NT2/D1 (cell line): ENCODE results near the gene GMDS.

Source experiments
- DNase-seq: peaks from one replicate; pipeline ENCODE4 v3.0.0-alpha.2; 2011; ENCODE audit warnings: low read depth, low spot score
- H3K27me3 ChIP-seq: 2 replicates; pipeline ENCODE4 v1.6.0; 2011; ENCODE audit warnings: mild to moderate bottlenecking; ENCODE audit not compliant: insufficient read length, insufficient read depth
- H3K36me3 ChIP-seq: 2 replicates; pipeline ENCODE4 v1.6.1; 2011; ENCODE audit warnings: mild to moderate bottlenecking, low read length, mixed read lengths; ENCODE audit not compliant: insufficient read depth, insufficient read length
- H3K4me1 ChIP-seq: 2 replicates; pipeline ENCODE4 v1.5.1; 2011; ENCODE audit not compliant: insufficient read depth, insufficient read length
- H3K4me3 ChIP-seq: 2 replicates; pipeline ENCODE4 v1.5.1; 2011; ENCODE audit warnings: low read depth; ENCODE audit not compliant: insufficient read length
- H3K9ac ChIP-seq: 2 replicates; pipeline ENCODE4 v1.6.0; 2011; ENCODE audit warnings: low read depth; ENCODE audit not compliant: insufficient read length
- H3K9me3 ChIP-seq: 2 replicates; pipeline ENCODE4 v1.5.1; 2011; ENCODE audit warnings: mild to moderate bottlenecking, low read length; ENCODE audit not compliant: insufficient read depth
- SUZ12 ChIP-seq: IDR thresholded peaks from 2 replicates; pipeline ENCODE4 v1.6.1; 2011; ENCODE audit not compliant: insufficient read length, insufficient read depth; ENCODE audit errors: extremely low read depth
- YY1 ChIP-seq: IDR thresholded peaks from 2 replicates; pipeline ENCODE4 v1.6.1; 2011; ENCODE audit not compliant: insufficient read length, insufficient read depth
- ZNF274 ChIP-seq: IDR thresholded peaks from 2 replicates; pipeline ENCODE4 v1.6.1; 2011; ENCODE audit warnings: mild to moderate bottlenecking, low read depth, low read length

Gene GMDS

GRCh38 chr6:1708820-1709219 lies 536.6 kb downstream of the GMDS start:
- TF ChIP-seq ZNF274 (no peak), YY1 (no peak), SUZ12 (no peak)
- Histone ChIP-seq H3K4me1 (no peaks in the 10 kb centered on the region), H3K4me3 (no peak overlapping the region), H3K27me3 (no peaks in the 10 kb centered on the region), H3K36me3 (no peaks in the 10 kb centered on the region), H3K9ac (no peak overlapping the region), H3K9me3 (no peaks in the 10 kb centered on the region)
- no peak for DNase-seq

GRCh38 chr6:1708122-1708521 lies 537.3 kb downstream of the GMDS start:
- Histone ChIP-seq H3K4me1 (no peaks in the 10 kb centered on the region), H3K36me3 (no peaks in the 10 kb centered on the region), H3K9me3 (no peaks in the 10 kb centered on the region), H3K9ac (no peak overlapping the region), H3K4me3 (no peak overlapping the region), H3K27me3 (no peaks in the 10 kb centered on the region)
- no peak for DNase-seq
- TF ChIP-seq SUZ12, result no peak

- H3K27me3 ChIP-seq, result no peaks in the 10 kb centered on the region
- no peak overlapping the region for H3K4me3 ChIP-seq
- DNase-seq, result no peak
- no peak for TF ChIP-seq ZNF274
- no peaks in the 10 kb centered on the region for H3K9me3 ChIP-seq
- H3K9ac ChIP-seq, result no peak overlapping the region
- no peaks in the 10 kb centered on the region for H3K36me3 ChIP-seq
- H3K4me1 ChIP-seq, result peaks cover 3% of the 10 kb centered on the region
Measured at GRCh38 chr6:1705630-1706029, 539.8 kb downstream of the GMDS start.

- no peak for TF ChIP-seq YY1
- TF ChIP-seq ZNF274, result no peak
- no peak for TF ChIP-seq SUZ12
- no peak for DNase-seq
Measured at GRCh38 chr6:1705183-1705582, 540.2 kb downstream of the GMDS start.

GRCh38 chr6:1704711-1705110 lies 540.7 kb downstream of the GMDS start:
- Histone ChIP-seq H3K4me1 (peaks cover 3% of the 10 kb centered on the region), H3K27me3 (no peaks in the 10 kb centered on the region), H3K9ac (no peak overlapping the region), H3K36me3 (no peaks in the 10 kb centered on the region), H3K9me3 (no peaks in the 10 kb centered on the region), H3K4me3 (no peak overlapping the region)
- TF ChIP-seq YY1 (no peak), SUZ12 (no peak), ZNF274 (no peak)
- DNase-seq, result no peak

More at GRCh38 chr6:1705183-1705582, 540.2 kb downstream of the GMDS start:
- H3K4me1 ChIP-seq, result peaks cover 3% of the 10 kb centered on the region
- no peak overlapping the region for H3K9ac ChIP-seq
- no peaks in the 10 kb centered on the region for H3K36me3 ChIP-seq
- H3K9me3 ChIP-seq, result no peaks in the 10 kb centered on the region
- no peak overlapping the region for H3K4me3 ChIP-seq
- no peaks in the 10 kb centered on the region for H3K27me3 ChIP-seq

- H3K9me3 ChIP-seq, result no peaks in the 10 kb centered on the region
- H3K36me3 ChIP-seq, result no peaks in the 10 kb centered on the region
- TF ChIP-seq ZNF274 (no peak), SUZ12 (no peak), YY1 (no peak)
- H3K27me3 ChIP-seq, result no peaks in the 10 kb centered on the region
- no peak overlapping the region for H3K9ac ChIP-seq
- no peak overlapping the region for H3K4me3 ChIP-seq
- no peak for DNase-seq
- peaks cover 4% of the 10 kb centered on the region for H3K4me1 ChIP-seq
Measured at GRCh38 chr6:1703923-1704322, 541.5 kb downstream of the GMDS start.

- no peak for TF ChIP-seq SUZ12
- no peak for TF ChIP-seq YY1
- no peak for TF ChIP-seq ZNF274
- peaks cover 4% of the 10 kb centered on the region for H3K4me1 ChIP-seq
- no peaks in the 10 kb centered on the region for H3K36me3 ChIP-seq
- no peak overlapping the region for H3K9ac ChIP-seq
- no peak overlapping the region for H3K4me3 ChIP-seq
- H3K27me3 ChIP-seq, result no peaks in the 10 kb centered on the region
- no peak for DNase-seq
- no peaks in the 10 kb centered on the region for H3K9me3 ChIP-seq
Measured at GRCh38 chr6:1703091-1703855, 542.1 kb downstream of the GMDS start.

- no peaks in the 10 kb centered on the region for H3K9me3 ChIP-seq
- H3K4me3 ChIP-seq, result no peak overlapping the region
- H3K9ac ChIP-seq, result no peak overlapping the region
- no peak for TF ChIP-seq ZNF274
- no peak for TF ChIP-seq YY1
- no peak for TF ChIP-seq SUZ12
- H3K27me3 ChIP-seq, result no peaks in the 10 kb centered on the region
- DNase-seq, result no peak
- H3K36me3 ChIP-seq, result no peaks in the 10 kb centered on the region
- peaks cover 4% of the 10 kb centered on the region for H3K4me1 ChIP-seq
Measured at GRCh38 chr6:1702580-1703051, 542.8 kb downstream of the GMDS start.
